ENCODE data around the gene CACNB4.

DNA sequence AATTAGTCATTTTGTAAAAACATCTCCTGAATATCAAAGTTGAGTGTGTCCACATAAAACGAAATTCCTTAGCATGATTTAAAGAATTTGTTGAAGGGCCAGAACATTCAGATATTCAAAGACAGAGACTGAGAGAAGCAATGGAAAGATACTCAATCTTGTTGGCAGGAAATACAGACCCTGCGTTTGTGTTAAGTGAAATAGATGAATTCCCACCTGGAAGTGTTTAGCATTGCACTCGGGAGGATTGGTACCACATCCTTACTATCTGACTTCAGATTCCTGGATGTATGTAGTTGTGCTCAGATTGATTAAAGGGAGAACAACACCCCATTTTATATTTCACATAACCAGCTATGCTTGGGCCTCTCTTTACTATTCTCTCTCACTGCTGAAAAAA is 260.9 kb downstream of the CACNB4 start:
- TF ChIP-seq YY1 (IDR thresholded peaks at IDR 0.05; ENCODE audit: insufficient read depth, insufficient read length) (no peak), ZNF274 (IDR thresholded peaks at IDR 0.05; ENCODE audit: low read depth, low read length) (no peak), SUZ12 (IDR thresholded peaks at IDR 0.05; ENCODE audit: extremely low read depth, insufficient read depth, insufficient read length) (no peak)
